ENCODE measurements around the gene APBB1IP.

Gene APBB1IP

GRCh38 chr10:26408858-26409494 is 29.2 kb upstream of the APBB1IP start:
- Histone ChIP-seq H3K27ac (ENCODE audit: extremely low read depth, low read depth, low read length) (no peak overlapping the region), H3K36me3 (ENCODE audit: control insufficient read depth in 2 of 2, insufficient read depth in 1 of 2, low read length in 2 of 2) (no peaks in the 10 kb centered on the region), H3K4me3 (ENCODE audit: low read depth, low read length) (no peak overlapping the region)

More at GRCh38 chr10:26408858-26409494, 29.2 kb upstream of the APBB1IP start:
- POLR2A ChIA-PET: no interaction called here
- no peaks in the 10 kb centered on the region for H3K4me1 ChIP-seq (ENCODE audit: control insufficient read depth, insufficient read depth, low read length)
- CTCF ChIA-PET: no interaction called here
- no peak for TF ChIP-seq ZSCAN4 (tag by site-specific recombination; IDR thresholded peaks at IDR 0.05)
- TF ChIP-seq ZNF623 (tag by site-specific recombination; IDR thresholded peaks at IDR 0.05): peak; percentile 47; the same call in 1 of the 2 replicates
- peak; percentile 44 for TF ChIP-seq ZNF555 (tag by site-specific recombination; conservative IDR thresholded peaks at IDR 0.05)
- no peak for TF ChIP-seq ZNF670 (tag by site-specific recombination; IDR thresholded peaks at IDR 0.05; ENCODE audit: low read depth)
- TF ChIP-seq ZNF133 (tag by site-specific recombination; IDR thresholded peaks at IDR 0.05): no peak
- peak; percentile 71; the same call in 1 of the 2 replicates for TF ChIP-seq ZNF394 (tag by site-specific recombination; IDR thresholded peaks at IDR 0.05; ENCODE audit: borderline replicate concordance)
- TF ChIP-seq ZNF140 (tag by site-specific recombination; IDR thresholded peaks at IDR 0.05): peak; percentile 53; the same call in 1 of the 2 replicates
- no peak for TF ChIP-seq PRDM10 (tag by site-specific recombination; IDR thresholded peaks at IDR 0.05)
- TF ChIP-seq ZNF175 (tag by site-specific recombination; IDR thresholded peaks at IDR 0.05): no peak
- no peak for TF ChIP-seq ZNF488 (tag by site-specific recombination; IDR thresholded peaks at IDR 0.05)
- TF ChIP-seq ZBTB11 (tag by site-specific recombination; conservative IDR thresholded peaks at IDR 0.05; ENCODE audit: low read depth): 0 out of 2 replicates have a peak, but pooled peaks have one; percentile 31
- TF ChIP-seq ZNF645 (tag by site-specific recombination; IDR thresholded peaks at IDR 0.05): no peak
- peak; percentile 54 for TF ChIP-seq ZNF426 (tag by site-specific recombination; IDR thresholded peaks at IDR 0.05)
- TF ChIP-seq ZNF10 (tag by site-specific recombination; IDR thresholded peaks at IDR 0.05): no peak
- H3K9me3 ChIP-seq (ENCODE audit: control insufficient read depth, insufficient read depth, low read depth, low read length): no peaks in the 10 kb centered on the region

Data from HEK293 (cell line).